Hindlimb muscle (tissue), 1 donor: ENCODE measurements around the gene ILDR2. TPM values are rescaled to one million over a fixed set of nuclear protein-coding genes. Genes with fewer than 3 reads are reported as not detected.
A peak's percentile ranks its signal among the peaks of the same experiment; 100 is the strongest.

Experiments
- DNase-seq: peaks from one replicate; pipeline ENCODE4 v3.0.0-alpha.2; 2013
- polyA plus RNA-seq: library from polyadenylated mRNA; unstranded; fragments of 120-200 nt; gene quantifications from one replicate; pipeline ENCODE4 v1.2.1, GENCODE V29; 2013; ENCODE audit not compliant: insufficient read length

Gene ILDR2
- 3.8 TPM for polyA plus RNA-seq

- DNase-seq: peak; percentile 28
Measured at GRCh38 chr1:166975361-166976129, at the start of gene ILDR2. ILDR2 (minus strand) TSS chr1:166975540; CDS start chr1:166975268, 272 bp downstream.

- DNase-seq: no peak
Measured at GRCh38 chr1:167022384-167022783, 47.0 kb upstream of the ILDR2 start.

GRCh38 chr1:167016100-167016750 is 40.9 kb upstream of the ILDR2 start:
- DNase-seq: no peak

- DNase-seq: no peak
Measured at GRCh38 chr1:167013108-167013929, 38.0 kb upstream of the ILDR2 start.

- no peak for DNase-seq
Measured at GRCh38 chr1:167012570-167012969, 37.2 kb upstream of the ILDR2 start.

GRCh38 chr1:167011560-167012191 is 36.3 kb upstream of the ILDR2 start:
- no peak for DNase-seq

- DNase-seq: no peak
Measured at GRCh38 chr1:167003711-167004110, 28.4 kb upstream of the ILDR2 start.

GRCh38 chr1:167002354-167002753 is 27.0 kb upstream of the ILDR2 start:
- DNase-seq: no peak

GRCh38 chr1:167000546-167000945 is 25.2 kb upstream of the ILDR2 start:
- no peak for DNase-seq

GRCh38 chr1:166999500-167000055 is 24.2 kb upstream of the ILDR2 start:
- no peak for DNase-seq

- DNase-seq: no peak
Measured at GRCh38 chr1:166999075-166999474, 23.7 kb upstream of the ILDR2 start.

GRCh38 chr1:166988974-166989515 is 13.7 kb upstream of the ILDR2 start, which contains the start of gene MAEL:
MAEL (plus strand) TSS chr1:166989280; CDS start chr1:166989353, 73 bp downstream.
- DNase-seq: no peak

GRCh38 chr1:166981589-166981988 is 6.2 kb upstream of the ILDR2 start:
- DNase-seq: no peak

GRCh38 chr1:166980818-166981217 is 5.5 kb upstream of the ILDR2 start:
- no peak for DNase-seq

GRCh38 chr1:166980383-166980782 is 5.0 kb upstream of the ILDR2 start:
- no peak for DNase-seq

GRCh38 chr1:166978821-166979220 is 3.5 kb upstream of the ILDR2 start:
- DNase-seq: no peak

GRCh38 chr1:166977951-166978350 is 2.6 kb upstream of the ILDR2 start:
- DNase-seq: no peak

GRCh38 chr1:166974647-166975345 is 544 bp downstream of the ILDR2 start:
- DNase-seq: no peak

GRCh38 chr1:166972826-166973225 is 2.5 kb downstream of the ILDR2 start:
- DNase-seq: no peak

- no peak for DNase-seq
Measured at GRCh38 chr1:166972193-166972592, 3.1 kb downstream of the ILDR2 start.

GRCh38 chr1:166971252-166971651 is 4.1 kb downstream of the ILDR2 start:
- DNase-seq: no peak
